ENCODE results near the gene BRSK2. TPM values are rescaled to one million over a fixed set of nuclear protein-coding genes. Genes with fewer than 3 reads are reported as not detected.

Gene BRSK2
- total RNA-seq, 6 experiments from 2014 or later, result 0.14 to 0.99 (median 0.47) TPM; not detected in 1

DNA sequence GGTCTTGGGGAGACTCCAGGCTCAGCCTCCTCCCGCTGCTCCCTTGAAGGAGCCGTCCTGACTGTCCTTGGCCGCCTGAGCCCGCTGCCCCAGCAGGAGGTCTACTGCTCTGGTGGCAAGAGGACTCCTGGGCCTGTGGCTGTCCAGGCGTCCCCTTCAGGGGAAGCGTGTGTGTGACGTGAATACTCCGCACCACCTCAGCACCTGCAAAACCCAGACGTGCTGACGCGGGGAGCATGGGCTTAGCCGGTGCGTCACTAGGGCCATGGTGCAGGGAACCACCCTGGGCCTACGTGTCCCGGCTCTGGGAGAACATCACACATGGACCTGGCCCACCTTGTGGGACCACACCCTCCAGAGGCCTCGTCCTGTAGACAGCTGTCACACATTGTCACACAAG lies 30.2 kb upstream of the BRSK2 start:
- H3K4me3 Mint-ChIP-seq, result no peak overlapping the region
- peaks cover 27% of the 10 kb centered on the region for H3K27me3 Mint-ChIP-seq (ENCODE audit: insufficient read depth)
- no peaks in the 10 kb centered on the region for H3K36me3 Mint-ChIP-seq (ENCODE audit: low read depth)
- TF ChIP-seq, protein P1, sequence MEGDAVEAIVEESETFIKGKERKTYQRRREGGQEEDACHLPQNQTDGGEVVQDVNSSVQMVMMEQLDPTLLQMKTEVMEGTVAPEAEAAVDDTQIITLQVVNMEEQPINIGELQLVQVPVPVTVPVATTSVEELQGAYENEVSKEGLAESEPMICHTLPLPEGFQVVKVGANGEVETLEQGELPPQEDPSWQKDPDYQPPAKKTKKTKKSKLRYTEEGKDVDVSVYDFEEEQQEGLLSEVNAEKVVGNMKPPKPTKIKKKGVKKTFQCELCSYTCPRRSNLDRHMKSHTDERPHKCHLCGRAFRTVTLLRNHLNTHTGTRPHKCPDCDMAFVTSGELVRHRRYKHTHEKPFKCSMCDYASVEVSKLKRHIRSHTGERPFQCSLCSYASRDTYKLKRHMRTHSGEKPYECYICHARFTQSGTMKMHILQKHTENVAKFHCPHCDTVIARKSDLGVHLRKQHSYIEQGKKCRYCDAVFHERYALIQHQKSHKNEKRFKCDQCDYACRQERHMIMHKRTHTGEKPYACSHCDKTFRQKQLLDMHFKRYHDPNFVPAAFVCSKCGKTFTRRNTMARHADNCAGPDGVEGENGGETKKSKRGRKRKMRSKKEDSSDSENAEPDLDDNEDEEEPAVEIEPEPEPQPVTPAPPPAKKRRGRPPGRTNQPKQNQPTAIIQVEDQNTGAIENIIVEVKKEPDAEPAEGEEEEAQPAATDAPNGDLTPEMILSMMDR (IDR thresholded peaks at IDR 0.05), result no peak
- no peak for DNase-seq
- H3K9me3 Mint-ChIP-seq, result peaks cover 14% of the 10 kb centered on the region; the same call in 1 of the 2 replicates
- H3K4me1 Mint-ChIP-seq (ENCODE audit: low read depth), result no peaks in the 10 kb centered on the region; the same call in 1 of the 2 replicates
- H3K27ac Mint-ChIP-seq, result no peak overlapping the region

DNA sequence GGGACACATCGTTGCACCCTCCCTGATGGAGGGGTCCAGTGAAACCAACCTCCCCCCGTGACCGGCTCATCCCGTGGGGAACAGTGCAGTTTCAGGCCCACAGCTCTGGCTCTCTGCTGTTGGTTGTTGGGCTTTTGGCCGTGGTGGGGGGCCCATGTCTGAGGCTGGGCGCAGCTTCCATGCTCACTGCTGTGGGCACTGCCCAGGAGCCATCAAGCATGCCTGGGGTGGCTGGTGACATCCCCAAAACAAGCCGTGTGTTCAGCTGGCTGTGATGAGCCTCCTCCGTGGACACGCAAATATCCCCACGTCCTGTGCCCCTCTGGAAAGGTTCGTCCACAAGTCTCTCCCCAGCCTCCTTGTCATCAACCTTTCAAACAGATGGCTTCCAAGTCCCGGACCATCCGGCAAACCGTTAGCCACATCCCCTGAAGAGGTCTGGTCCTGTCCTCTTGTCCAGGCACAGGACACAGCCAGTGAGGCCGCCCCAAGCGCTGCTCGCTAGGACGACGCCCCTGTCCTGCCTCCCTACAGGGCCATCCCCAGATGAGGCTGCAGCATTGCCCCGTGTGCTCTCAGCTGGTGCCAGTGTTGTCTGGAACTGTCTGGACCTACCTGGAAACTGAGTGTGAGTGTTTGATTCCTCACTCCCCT lies 29.4 kb upstream of the BRSK2 start:
- H3K27ac Mint-ChIP-seq, result no peak overlapping the region
- no peaks in the 10 kb centered on the region; the same call in 1 of the 2 replicates for H3K4me1 Mint-ChIP-seq (ENCODE audit: low read depth)
- DNase-seq, result no peak
- TF ChIP-seq, protein P1 (IDR thresholded peaks at IDR 0.05), result no peak
- no peaks in the 10 kb centered on the region for H3K36me3 Mint-ChIP-seq (ENCODE audit: low read depth)
- H3K4me3 Mint-ChIP-seq, result no peak overlapping the region
- H3K9me3 Mint-ChIP-seq, result peaks cover 22% of the 10 kb centered on the region; the same call in 1 of the 2 replicates
- H3K27me3 Mint-ChIP-seq (ENCODE audit: insufficient read depth), result peaks cover 34% of the 10 kb centered on the region

DNA sequence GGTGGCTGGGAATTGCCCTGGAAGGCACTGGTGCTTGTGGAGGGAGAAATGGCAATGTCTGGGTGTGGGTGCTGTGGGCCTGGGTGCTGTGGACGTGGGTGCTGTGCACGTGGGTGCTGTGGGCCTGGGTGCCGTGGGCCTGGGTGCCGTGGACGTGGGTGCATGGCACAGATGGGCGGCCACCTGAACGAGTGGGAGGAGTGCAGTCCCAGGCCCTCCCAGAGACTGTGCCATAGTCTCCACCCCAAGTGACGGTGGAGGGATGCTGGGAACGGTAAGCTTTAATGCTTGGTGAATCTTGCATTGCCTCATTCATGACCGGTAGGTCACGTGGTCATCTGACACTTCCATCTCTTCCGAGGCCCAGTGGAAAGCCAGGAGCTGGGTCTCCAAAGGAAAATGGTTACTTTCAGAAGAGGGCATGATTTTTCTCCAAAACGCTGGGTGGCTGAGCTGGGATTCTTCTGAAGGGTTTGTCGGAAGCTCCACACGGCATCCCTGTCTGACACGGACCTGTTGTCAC lies 28.8 kb upstream of the BRSK2 start:
- Mint-ChIP-seq H3K4me3 (no peak overlapping the region), H3K36me3 (ENCODE audit: low read depth) (no peaks in the 10 kb centered on the region), H3K27ac (no peak overlapping the region), H3K27me3 (ENCODE audit: insufficient read depth) (peaks cover 37% of the 10 kb centered on the region), H3K4me1 (ENCODE audit: low read depth) (no peaks in the 10 kb centered on the region; the same call in 1 of the 2 replicates), H3K9me3 (peaks cover 26% of the 10 kb centered on the region; the same call in 1 of the 2 replicates)
- TF ChIP-seq, protein P1 (IDR thresholded peaks at IDR 0.05), result no peak
- no peak for DNase-seq

DNA sequence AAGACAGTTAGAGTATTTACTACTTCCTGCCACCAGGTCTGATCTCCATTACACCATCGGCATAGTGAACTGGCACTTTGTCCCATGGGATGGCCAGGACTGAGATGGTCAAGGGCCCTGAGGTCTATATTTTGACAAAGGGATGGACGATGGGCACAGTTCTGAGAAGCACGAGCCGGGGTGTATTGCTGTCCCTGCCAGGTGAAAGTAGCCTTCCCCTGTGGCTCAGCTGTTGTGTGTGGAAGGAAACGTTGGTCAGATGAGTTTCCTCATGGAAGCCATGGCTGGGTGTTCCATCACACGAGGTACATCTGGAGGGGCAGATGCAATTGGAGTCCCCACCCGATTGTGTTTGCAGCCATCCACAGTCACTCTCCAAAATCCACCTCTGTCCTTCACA lies 27.9 kb upstream of the BRSK2 start:
- TF ChIP-seq, protein P1 (IDR thresholded peaks at IDR 0.05), result no peak
- Mint-ChIP-seq H3K27me3 (ENCODE audit: insufficient read depth) (peaks cover 29% of the 10 kb centered on the region), H3K9me3 (peaks cover 35% of the 10 kb centered on the region), H3K4me1 (ENCODE audit: low read depth) (no peaks in the 10 kb centered on the region; the same call in 1 of the 2 replicates), H3K36me3 (ENCODE audit: low read depth) (no peaks in the 10 kb centered on the region), H3K4me3 (no peak overlapping the region), H3K27ac (no peak overlapping the region)
- DNase-seq, result no peak

DNA sequence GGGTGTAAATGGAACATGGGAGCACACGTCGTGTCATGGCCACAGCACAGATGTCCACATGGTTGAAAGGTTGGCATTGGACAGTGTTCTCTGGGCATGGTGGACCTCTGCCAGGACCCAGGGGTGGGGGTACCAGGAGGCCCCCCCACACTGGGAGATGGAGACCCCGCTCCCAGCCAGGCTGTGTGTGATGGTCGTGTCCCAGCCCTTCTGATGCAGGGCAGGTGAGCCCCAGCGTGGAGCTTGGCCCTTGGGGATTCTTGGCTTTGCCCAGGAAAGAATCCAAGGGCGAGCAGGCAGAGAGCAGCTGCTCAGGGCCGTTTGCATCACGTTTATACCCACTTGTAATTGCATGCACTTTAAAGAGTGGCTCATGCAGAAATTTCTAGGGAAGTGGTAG lies 22.0 kb upstream of the BRSK2 start:
- H3K4me3 Mint-ChIP-seq, result no peak overlapping the region
- DNase-seq, result no peak
- H3K27ac Mint-ChIP-seq, result no peak overlapping the region
- no peaks in the 10 kb centered on the region for H3K4me1 Mint-ChIP-seq (ENCODE audit: low read depth)
- H3K36me3 Mint-ChIP-seq (ENCODE audit: low read depth), result no peaks in the 10 kb centered on the region
- peaks cover 38% of the 10 kb centered on the region for H3K9me3 Mint-ChIP-seq
- TF ChIP-seq, protein P1 (IDR thresholded peaks at IDR 0.05), result no peak
- peaks cover 22% of the 10 kb centered on the region for H3K27me3 Mint-ChIP-seq (ENCODE audit: insufficient read depth)
